Neutrophil (primary cell): Measurements from ENCODE around the gene RIN1.

ENCODE experiments used
- H3K27ac ChIP-seq: fragments of 200-600 bp; sonication (generic); 2 replicates; pipeline ENCODE4 v1.5.1; 2016; ENCODE audit warnings: mild to moderate bottlenecking, moderate library complexity
- H3K27me3 ChIP-seq: fragments of 200-600 bp; sonication (generic); 2 replicates; pipeline ENCODE4 v1.6.0; 2016; ENCODE audit warnings: mild to moderate bottlenecking
- H3K36me3 ChIP-seq: fragments of 200-600 bp; sonication (generic); 2 replicates; pipeline ENCODE4 v1.5.1; 2017
- H3K4me1 ChIP-seq, 2 experiments: fragments of 200-600 bp in 1 of 2; sonication (generic) in 1 of 2; 1 replicate in 1 of 2; 2 replicates in 1 of 2; pipeline versions ENCODE4 v1.5.1 to v1.6.1; 2013 to 2016; ENCODE audit warnings: low read depth in 1 of 2, low read length in 1 of 2, mild to moderate bottlenecking in 1 of 2, moderate library complexity in 1 of 2; ENCODE audit not compliant: control insufficient read depth in 1 of 2, insufficient read depth in 1 of 2
- H3K4me3 ChIP-seq, 2 experiments: fragments of 200-600 bp in 1 of 2; sonication (generic) in 1 of 2; 1 replicate in 1 of 2; 2 replicates in 1 of 2; pipeline ENCODE4 v1.5.1; 2013 to 2016; ENCODE audit warnings: low read depth in 1 of 2, low read length in 1 of 2, mild to moderate bottlenecking in 1 of 2, moderate library complexity in 1 of 2
- H3K9me3 ChIP-seq: fragments of 200-600 bp; sonication (generic); 2 replicates; pipeline ENCODE4 v1.5.1; 2016
- TF ChIP-seq, protein P1 (sequence below): fragments of 200-600 bp; sonication (generic); IDR thresholded peaks from 2 replicates; pipeline ENCODE4 v1.5.1; 2016; ENCODE audit warnings: antibody characterized with exemption

RIN1 gene

DNA sequence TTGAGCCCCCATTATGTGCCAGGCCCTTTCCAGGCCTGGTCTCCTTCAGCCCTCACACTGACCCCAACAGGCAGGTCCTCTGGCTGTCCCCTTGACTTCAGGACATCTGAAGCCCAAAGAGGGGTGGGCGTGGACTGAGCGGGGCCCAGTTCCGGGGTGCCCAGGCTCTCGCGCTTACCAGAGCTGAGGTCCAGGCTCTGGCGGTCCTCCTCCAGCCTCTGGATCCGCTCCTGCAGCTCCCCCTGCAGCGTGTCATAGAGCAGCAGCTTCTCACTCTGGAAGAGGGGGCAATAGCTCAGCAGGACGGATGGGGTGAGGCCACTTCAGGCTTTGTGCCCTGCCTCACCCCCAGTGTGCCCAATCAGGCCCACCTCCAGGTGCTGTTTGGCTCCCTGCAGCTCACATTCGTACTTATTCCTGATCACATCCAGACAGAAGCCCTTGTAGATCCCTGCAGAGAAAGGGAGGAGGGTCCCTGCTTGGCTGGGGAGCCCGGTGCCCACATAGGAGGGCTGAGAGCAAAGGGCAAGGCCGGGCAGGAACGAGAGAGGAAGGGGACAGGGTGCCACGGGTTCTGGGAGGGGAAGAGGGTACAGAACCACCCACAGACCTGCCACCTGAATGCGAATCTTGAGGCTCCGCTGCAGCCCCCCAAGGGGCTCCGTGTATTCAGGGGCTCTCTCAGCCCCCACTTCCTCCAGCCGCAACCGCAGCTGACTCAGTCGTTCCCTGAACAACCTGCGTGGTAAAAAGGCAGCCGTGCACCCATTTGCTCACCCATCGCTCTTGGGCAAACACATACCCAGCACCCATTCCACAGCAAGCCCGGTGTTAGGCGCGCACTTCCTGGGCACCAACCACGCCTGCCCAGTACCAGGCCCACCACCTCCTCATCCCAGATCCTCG, 4.6 kb upstream of the RIN1 start:
- H3K9me3 ChIP-seq: no peaks in the 10 kb centered on the region
- H3K27ac ChIP-seq: no peak overlapping the region
- no peak overlapping the region for H3K4me3 ChIP-seq
- H3K36me3 ChIP-seq: peaks cover 72% of the 10 kb centered on the region
- TF ChIP-seq, protein P1, sequence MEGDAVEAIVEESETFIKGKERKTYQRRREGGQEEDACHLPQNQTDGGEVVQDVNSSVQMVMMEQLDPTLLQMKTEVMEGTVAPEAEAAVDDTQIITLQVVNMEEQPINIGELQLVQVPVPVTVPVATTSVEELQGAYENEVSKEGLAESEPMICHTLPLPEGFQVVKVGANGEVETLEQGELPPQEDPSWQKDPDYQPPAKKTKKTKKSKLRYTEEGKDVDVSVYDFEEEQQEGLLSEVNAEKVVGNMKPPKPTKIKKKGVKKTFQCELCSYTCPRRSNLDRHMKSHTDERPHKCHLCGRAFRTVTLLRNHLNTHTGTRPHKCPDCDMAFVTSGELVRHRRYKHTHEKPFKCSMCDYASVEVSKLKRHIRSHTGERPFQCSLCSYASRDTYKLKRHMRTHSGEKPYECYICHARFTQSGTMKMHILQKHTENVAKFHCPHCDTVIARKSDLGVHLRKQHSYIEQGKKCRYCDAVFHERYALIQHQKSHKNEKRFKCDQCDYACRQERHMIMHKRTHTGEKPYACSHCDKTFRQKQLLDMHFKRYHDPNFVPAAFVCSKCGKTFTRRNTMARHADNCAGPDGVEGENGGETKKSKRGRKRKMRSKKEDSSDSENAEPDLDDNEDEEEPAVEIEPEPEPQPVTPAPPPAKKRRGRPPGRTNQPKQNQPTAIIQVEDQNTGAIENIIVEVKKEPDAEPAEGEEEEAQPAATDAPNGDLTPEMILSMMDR: no peak
- peaks cover 27% of the 10 kb centered on the region in 2 experiments for H3K4me1 ChIP-seq
- peaks cover 10% of the 10 kb centered on the region for H3K27me3 ChIP-seq

DNA sequence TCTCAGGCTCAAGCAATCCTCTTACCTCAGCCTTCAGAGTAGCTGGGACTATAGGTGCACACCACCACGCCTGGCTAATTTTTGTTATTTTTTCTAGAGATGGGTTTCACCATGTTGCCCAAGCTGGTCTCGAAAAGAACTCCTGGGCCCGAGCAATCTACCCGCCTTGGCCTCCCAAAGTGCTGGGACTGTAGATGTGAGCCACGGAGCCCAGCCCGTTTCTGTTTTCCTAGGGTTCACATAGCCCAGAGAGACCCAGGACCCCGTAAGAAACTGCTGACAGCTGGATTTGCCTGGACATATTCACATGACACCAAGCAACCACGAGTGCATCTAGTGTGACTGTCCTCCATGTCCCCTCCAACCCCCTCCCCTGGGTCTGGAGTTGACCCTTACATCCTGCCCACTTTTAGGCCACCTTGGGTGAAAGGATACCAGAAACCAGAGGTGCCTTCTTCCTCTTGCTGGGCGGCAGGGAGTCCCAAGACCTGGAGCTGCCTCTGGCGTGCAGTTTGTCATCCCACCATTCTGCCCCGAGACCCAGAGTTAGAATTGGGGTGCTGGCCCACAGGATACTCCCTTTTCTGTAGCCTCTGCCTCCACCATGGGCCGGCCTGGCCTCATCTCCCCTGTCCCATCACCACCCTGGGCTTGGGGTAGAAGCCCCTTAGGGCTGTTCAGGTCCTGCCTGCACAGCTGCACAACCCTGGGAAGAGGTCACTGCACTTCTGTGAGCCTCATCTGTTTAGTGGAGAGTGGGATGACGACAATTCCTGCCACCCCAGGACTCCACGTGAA, 3.7 kb upstream of the RIN1 start:
- Histone ChIP-seq H3K9me3 (no peaks in the 10 kb centered on the region), H3K4me1 (peaks cover 31 to 32% of the 10 kb centered on the region in 2 experiments), H3K27ac (no peak overlapping the region), H3K4me3 (no peak overlapping the region), H3K27me3 (peaks cover 20% of the 10 kb centered on the region), H3K36me3 (peaks cover 72% of the 10 kb centered on the region)
- TF ChIP-seq, protein P1: no peak

DNA sequence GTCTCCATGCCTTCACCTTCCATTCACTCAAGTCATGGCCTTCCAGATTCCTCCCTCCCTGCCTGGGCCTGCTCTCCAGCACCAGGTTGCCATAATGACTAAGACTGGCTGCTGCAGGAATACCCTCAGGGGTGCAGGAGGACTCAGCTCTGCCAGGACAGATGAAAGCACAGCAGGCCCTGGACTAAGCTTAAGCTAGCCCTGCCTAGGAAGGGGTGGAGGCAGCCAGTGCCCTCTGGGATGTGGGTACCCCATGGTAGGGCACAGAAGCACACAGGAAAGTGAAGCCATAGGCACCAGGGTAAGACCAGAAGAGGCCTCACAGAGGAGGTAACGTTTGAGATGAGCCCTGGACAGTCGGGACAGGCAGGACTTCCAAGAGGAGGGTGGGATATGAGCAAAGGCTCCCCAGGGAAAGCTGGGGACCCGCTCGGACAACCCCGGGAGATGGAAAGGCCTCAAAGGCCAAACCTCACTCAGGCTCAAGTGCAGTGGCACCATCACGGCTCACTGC, 3.0 kb upstream of the RIN1 start:
- no peak overlapping the region for H3K4me3 ChIP-seq
- H3K27me3 ChIP-seq: peaks cover 20% of the 10 kb centered on the region
- TF ChIP-seq, protein P1: no peak
- H3K36me3 ChIP-seq: peaks cover 72% of the 10 kb centered on the region
- no peaks in the 10 kb centered on the region for H3K9me3 ChIP-seq
- H3K4me1 ChIP-seq: peaks cover 27 to 29% of the 10 kb centered on the region in 2 experiments
- H3K27ac ChIP-seq: no peak overlapping the region

DNA sequence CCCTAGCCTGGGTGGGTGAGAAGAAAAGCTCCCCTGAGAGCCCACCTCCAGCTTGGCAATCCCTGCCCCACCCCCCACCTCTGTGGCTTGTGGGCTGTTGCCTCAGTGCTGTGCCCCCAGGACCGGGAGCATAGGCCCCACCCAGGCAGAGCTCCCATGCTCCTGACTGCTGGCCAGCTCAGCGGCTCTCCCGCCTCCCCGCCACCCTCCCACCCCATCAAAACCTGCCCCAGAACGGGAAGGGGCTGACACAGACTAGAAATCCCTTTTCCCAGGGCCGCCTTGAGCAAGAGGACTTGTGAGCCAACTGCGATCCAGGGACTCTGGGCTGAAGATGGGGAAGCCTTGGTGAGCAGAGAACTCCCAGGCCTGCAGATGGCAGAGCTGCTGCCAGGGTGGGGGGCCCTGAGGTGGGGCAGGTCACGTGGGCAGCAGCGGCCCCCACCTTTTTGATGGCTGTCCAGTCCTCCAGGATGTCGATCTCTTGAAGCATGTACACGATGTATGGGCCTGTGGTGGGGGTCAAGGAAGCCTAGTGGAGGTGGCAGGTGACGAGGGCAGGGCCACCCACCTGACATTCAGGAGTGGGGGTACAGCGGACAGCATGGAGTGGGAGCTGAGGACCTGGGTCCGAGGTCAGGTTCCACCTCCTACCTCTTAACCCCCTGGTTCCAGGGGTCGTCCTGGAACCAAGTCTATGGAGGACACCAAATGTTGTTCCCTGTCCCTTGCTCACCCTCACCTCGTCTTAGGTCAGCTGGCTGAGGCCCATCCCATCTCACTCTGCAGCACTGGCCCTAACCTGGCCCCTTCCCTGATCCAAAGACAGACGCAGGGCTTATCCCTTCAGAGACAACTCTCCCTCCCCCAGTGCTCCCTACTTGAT, 2.3 kb upstream of the RIN1 start:
- peaks cover 72% of the 10 kb centered on the region for H3K36me3 ChIP-seq
- peaks cover 22% of the 10 kb centered on the region in 2 experiments for H3K4me1 ChIP-seq

More for the DNA sequence above, 2.3 kb upstream of the RIN1 start:
- Histone ChIP-seq H3K4me3 (no peak overlapping the region), H3K27ac (no peak overlapping the region), H3K27me3 (peaks cover 20% of the 10 kb centered on the region), H3K9me3 (no peaks in the 10 kb centered on the region)
- TF ChIP-seq, protein P1: no peak
